H9 (cell line): ENCODE data around the gene SART1. TPM values are rescaled to one million over a fixed set of nuclear protein-coding genes. Genes with fewer than 3 reads are reported as not detected.

Source experiments
- DNase-seq: peaks from one replicate; pipeline ENCODE4 v3.0.0-alpha.2; 2017
- H2AFZ ChIP-seq: one replicate; pipeline ENCODE4 v1.6.1; 2013; ENCODE audit warnings: mild to moderate bottlenecking, low read length, control low read depth, moderate library complexity
- H2AK5ac ChIP-seq: 2 replicates; pipeline ENCODE4 v1.6.1; 2013; ENCODE audit warnings: low read length, control low read depth, mixed read lengths; ENCODE audit not compliant: insufficient read length
- H2BK120ac ChIP-seq: one replicate; pipeline ENCODE4 v1.6.1; 2013; ENCODE audit warnings: low read depth, mild to moderate bottlenecking, low read length, control low read depth, inconsistent platforms; ENCODE audit not compliant: poor library complexity, severe bottlenecking
- H2BK12ac ChIP-seq: 2 replicates; pipeline ENCODE4 v1.6.1; 2013; ENCODE audit warnings: low read length, control low read depth, mixed read lengths, low read depth; ENCODE audit not compliant: insufficient read length
- H2BK15ac ChIP-seq: 2 replicates; pipeline ENCODE4 v1.6.1; 2013; ENCODE audit warnings: low read depth, low read length, control low read depth
- H2BK20ac ChIP-seq: one replicate; pipeline ENCODE4 v1.6.1; 2013; ENCODE audit warnings: low read depth, mild to moderate bottlenecking, low read length, control low read depth, inconsistent platforms; ENCODE audit not compliant: poor library complexity, severe bottlenecking
- H2BK5ac ChIP-seq: 2 replicates; pipeline ENCODE4 v1.6.1; 2013; ENCODE audit warnings: low read length, control low read depth, mixed read lengths; ENCODE audit not compliant: insufficient read length
- H3K14ac ChIP-seq: 2 replicates; pipeline ENCODE4 v1.6.1; 2013; ENCODE audit warnings: low read length, control low read depth; ENCODE audit not compliant: insufficient read depth
- H3K18ac ChIP-seq: 2 replicates; pipeline ENCODE4 v1.6.1; 2013; ENCODE audit warnings: low read depth, mild to moderate bottlenecking, mixed read lengths, low read length, control low read depth; ENCODE audit not compliant: insufficient read length
- H3K23ac ChIP-seq: 2 replicates; pipeline ENCODE4 v1.6.1; 2013; ENCODE audit warnings: low read length, control low read depth, mixed read lengths, low read depth; ENCODE audit not compliant: insufficient read length
- H3K23me2 ChIP-seq: 2 replicates; pipeline ENCODE4 v1.6.1; 2013; ENCODE audit warnings: low read depth, mild to moderate bottlenecking, mixed read lengths, low read length, control low read depth; ENCODE audit not compliant: insufficient read length, poor library complexity, severe bottlenecking
- H3K27ac ChIP-seq: 2 replicates; pipeline ENCODE4 v1.5.1; 2013; ENCODE audit warnings: low read length, control low read depth, mixed read lengths, low read depth; ENCODE audit not compliant: insufficient read length
- H3K27me3 ChIP-seq: 2 replicates; pipeline ENCODE4 v1.6.1; 2013; ENCODE audit warnings: low read length, control low read depth, inconsistent platforms; ENCODE audit not compliant: insufficient read depth
- H3K4ac ChIP-seq: 2 replicates; pipeline ENCODE4 v1.6.1; 2013; ENCODE audit warnings: low read depth, mild to moderate bottlenecking, control low read depth, inconsistent platforms, low read length, moderate library complexity
- H3K4me1 ChIP-seq: 2 replicates; pipeline ENCODE4 v1.6.1; 2013; ENCODE audit warnings: low read length, control low read depth, inconsistent platforms; ENCODE audit not compliant: insufficient read depth
- H3K4me2 ChIP-seq: 2 replicates; pipeline ENCODE4 v1.6.1; 2013; ENCODE audit warnings: low read length, control low read depth, mixed read lengths; ENCODE audit not compliant: insufficient read length, insufficient read depth
- H3K56ac ChIP-seq: 2 replicates; pipeline ENCODE4 v1.6.1; 2013; ENCODE audit warnings: low read depth, mild to moderate bottlenecking, mixed read lengths, low read length, control low read depth; ENCODE audit not compliant: insufficient read length
- H3K79me1 ChIP-seq: 2 replicates; pipeline ENCODE4 v1.6.1; 2013; ENCODE audit warnings: low read depth, mild to moderate bottlenecking, moderate library complexity, low read length, control low read depth, inconsistent platforms; ENCODE audit not compliant: insufficient read depth, poor library complexity, severe bottlenecking
- H3K79me2 ChIP-seq: 2 replicates; pipeline ENCODE4 v1.6.1; 2013; ENCODE audit warnings: low read length, control low read depth, inconsistent platforms; ENCODE audit not compliant: insufficient read depth
- H3K9ac ChIP-seq: 2 replicates; pipeline ENCODE4 v1.6.1; 2013; ENCODE audit warnings: low read length, control low read depth, mixed read lengths; ENCODE audit not compliant: insufficient read length; ENCODE audit errors: extremely low read depth
- H3K9me3 ChIP-seq: one replicate; pipeline ENCODE4 v1.6.1; 2013; ENCODE audit warnings: low read depth, low read length, inconsistent platforms; ENCODE audit not compliant: control insufficient read depth
- H3T11ph ChIP-seq: one replicate; pipeline ENCODE4 v1.6.1; 2013; ENCODE audit warnings: mild to moderate bottlenecking, low read length, control low read depth, inconsistent platforms
- H4K20me1 ChIP-seq: one replicate; pipeline ENCODE4 v1.6.1; 2013; ENCODE audit not compliant: control insufficient read depth, insufficient read length, insufficient read depth
- H4K5ac ChIP-seq: 2 replicates; pipeline ENCODE4 v1.6.1; 2013; ENCODE audit warnings: low read depth, mild to moderate bottlenecking, mixed read lengths, low read length, control low read depth; ENCODE audit not compliant: insufficient read length
- H4K8ac ChIP-seq: replicated peaks from 2 replicates; pipeline ENCODE4 v1.6.1; 2013; ENCODE audit warnings: low read length, control low read depth, mixed read lengths, low read depth; ENCODE audit not compliant: insufficient read length
- H4K91ac ChIP-seq: 2 replicates; pipeline ENCODE4 v1.6.1; 2013; ENCODE audit warnings: low read depth, mild to moderate bottlenecking, moderate library complexity, mixed read lengths, low read length, control low read depth; ENCODE audit not compliant: insufficient read length
- H3K27ac Mint-ChIP-seq, 3 experiments: 2 replicates in 2 of 3; 3 replicates in 1 of 3; pipeline ENCODE4 v1.8.0; 2020 to 2021; ENCODE audit warnings: mixed read lengths in 3 of 3, mild to moderate bottlenecking in 1 of 3, moderate library complexity in 1 of 3
- H3K27me3 Mint-ChIP-seq: 2 replicates; pipeline ENCODE4 v1.8.0; 2021; ENCODE audit warnings: low read depth, mild to moderate bottlenecking, moderate library complexity, mixed read lengths
- H3K36me3 Mint-ChIP-seq, 3 experiments: 2 replicates in 2 of 3; 3 replicates in 1 of 3; pipeline ENCODE4 v1.8.0; 2020 to 2021; ENCODE audit warnings: low read depth in 3 of 3, mixed read lengths in 3 of 3; ENCODE audit not compliant: insufficient read depth in 1 of 3
- H3K4me1 Mint-ChIP-seq, 2 experiments: 2 replicates each; pipeline ENCODE4 v1.8.0; 2020; ENCODE audit warnings: mixed read lengths in 2 of 2
- H3K4me3 Mint-ChIP-seq, 2 experiments: 2 replicates in 1 of 2; 3 replicates in 1 of 2; pipeline ENCODE4 v1.8.0; 2020 to 2021; ENCODE audit warnings: mild to moderate bottlenecking in 2 of 2, mixed read lengths in 2 of 2, moderate library complexity in 1 of 2
- H3K9me3 Mint-ChIP-seq, 2 experiments: 2 replicates in 1 of 2; 3 replicates in 1 of 2; pipeline ENCODE4 v1.8.0; 2020; ENCODE audit warnings: mild to moderate bottlenecking in 2 of 2, mixed read lengths in 2 of 2, moderate library complexity in 1 of 2
- WGBS: extraction: QIAGEN DNeasy Blood & Tissue Kit; methylation state at CpG from one replicate; pipeline ENCODE4 v1.1.7; 2013; ENCODE audit warnings: missing lambda C conversion rate, low lambda C conversion rate, mixed read lengths; ENCODE audit not compliant: insufficient read length; ENCODE audit errors: extremely low coverage; 5-methylcytosine and 5-hydroxymethylcytosine counted together
- total RNA-seq: library from RNA; stranded (reverse); gene quantifications from 2 replicates; pipeline ENCODE4 v1.2.1, GENCODE V29; 2021
- TF ChIP-seq, protein P1 (sequence below): fragments of 200-600 bp; sonication (generic); conservative IDR thresholded peaks from 3 replicates; pipeline ENCODE4 v1.8.0; 2021; ENCODE audit warnings: antibody characterized with exemption, mild to moderate bottlenecking

The SART1 gene
- total RNA-seq, 1 experiment from 2014 or later = 52.0 TPM

DNA sequence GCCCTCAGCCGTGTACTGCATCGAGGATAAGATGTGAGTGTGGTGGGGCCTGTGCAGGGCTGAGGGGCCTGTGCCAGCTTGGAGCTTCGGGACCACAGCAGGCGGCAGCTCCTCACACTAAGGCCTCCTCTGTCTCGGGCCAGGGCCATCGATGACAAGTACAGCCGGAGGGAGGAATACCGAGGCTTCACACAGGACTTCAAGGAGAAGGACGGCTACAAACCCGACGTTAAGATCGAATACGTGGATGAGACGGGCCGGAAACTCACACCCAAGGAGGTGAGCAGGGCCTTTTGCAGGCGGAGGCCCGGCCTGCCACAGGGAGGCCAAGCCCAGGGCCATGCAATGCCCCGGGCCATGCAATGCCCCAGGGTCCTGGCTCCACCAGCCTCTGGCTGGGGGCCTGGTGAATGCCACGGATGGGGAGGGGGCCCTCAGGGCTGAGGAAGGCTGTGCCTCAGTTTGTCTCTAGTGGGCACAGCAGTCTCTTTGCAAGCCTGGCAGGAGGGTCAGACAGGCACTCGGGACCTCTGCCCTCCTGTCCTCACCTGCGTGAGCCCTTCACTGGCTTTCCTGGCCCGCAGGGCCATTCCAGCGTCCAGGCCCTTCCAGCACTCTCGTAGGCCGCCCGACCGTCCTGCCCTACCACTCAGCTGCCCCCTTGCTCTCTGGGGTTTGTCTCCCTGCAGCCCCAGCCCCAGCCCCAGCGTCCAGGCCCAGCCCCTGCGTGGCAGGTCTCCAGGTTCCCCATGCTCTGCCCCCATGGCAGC, 16.3 kb downstream of the SART1 start:
- no peaks in the 10 kb centered on the region for H3K23me2 ChIP-seq
- H2BK120ac ChIP-seq = no peak overlapping the region
- no peaks in the 10 kb centered on the region for H3K9me3 ChIP-seq
- no peaks in the 10 kb centered on the region for H3K79me1 ChIP-seq
- no peak for DNase-seq
- H3K79me2 ChIP-seq = no peaks in the 10 kb centered on the region
- no peak overlapping the region for H3K4me2 ChIP-seq
- TF ChIP-seq, protein P1, sequence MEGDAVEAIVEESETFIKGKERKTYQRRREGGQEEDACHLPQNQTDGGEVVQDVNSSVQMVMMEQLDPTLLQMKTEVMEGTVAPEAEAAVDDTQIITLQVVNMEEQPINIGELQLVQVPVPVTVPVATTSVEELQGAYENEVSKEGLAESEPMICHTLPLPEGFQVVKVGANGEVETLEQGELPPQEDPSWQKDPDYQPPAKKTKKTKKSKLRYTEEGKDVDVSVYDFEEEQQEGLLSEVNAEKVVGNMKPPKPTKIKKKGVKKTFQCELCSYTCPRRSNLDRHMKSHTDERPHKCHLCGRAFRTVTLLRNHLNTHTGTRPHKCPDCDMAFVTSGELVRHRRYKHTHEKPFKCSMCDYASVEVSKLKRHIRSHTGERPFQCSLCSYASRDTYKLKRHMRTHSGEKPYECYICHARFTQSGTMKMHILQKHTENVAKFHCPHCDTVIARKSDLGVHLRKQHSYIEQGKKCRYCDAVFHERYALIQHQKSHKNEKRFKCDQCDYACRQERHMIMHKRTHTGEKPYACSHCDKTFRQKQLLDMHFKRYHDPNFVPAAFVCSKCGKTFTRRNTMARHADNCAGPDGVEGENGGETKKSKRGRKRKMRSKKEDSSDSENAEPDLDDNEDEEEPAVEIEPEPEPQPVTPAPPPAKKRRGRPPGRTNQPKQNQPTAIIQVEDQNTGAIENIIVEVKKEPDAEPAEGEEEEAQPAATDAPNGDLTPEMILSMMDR = no peak
- Mint-ChIP-seq H3K9me3 (no peaks in the 10 kb centered on the region), H3K4me3 (no peak overlapping the region; a peak in 1 of 5 replicates), H3K27ac (no peak overlapping the region; a peak in 1 of 7 replicates), H3K4me1 (no peaks in the 10 kb centered on the region), H3K27me3 (no peaks in the 10 kb centered on the region; the same call in 1 of the 2 replicates), H3K36me3 (peaks cover 24 to 50% (median 48%) of the 10 kb centered on the region in 3 experiments; a peak in 6 of 7 replicates)
- no peak overlapping the region for H2BK15ac ChIP-seq
- H3K23ac ChIP-seq = no peak overlapping the region
- no peak overlapping the region for H2AK5ac ChIP-seq
- H2BK5ac ChIP-seq = no peak overlapping the region
- H3K14ac ChIP-seq = no peak overlapping the region
- no peak overlapping the region for H3K4ac ChIP-seq
- H3K27me3 ChIP-seq = no peaks in the 10 kb centered on the region
- H2AFZ ChIP-seq = no peak overlapping the region
- no peak overlapping the region for H3K9ac ChIP-seq
- no peaks in the 10 kb centered on the region for H4K20me1 ChIP-seq
- no peak overlapping the region for H3T11ph ChIP-seq
- no peak overlapping the region for H2BK20ac ChIP-seq
- H4K5ac ChIP-seq = no peak overlapping the region
- WGBS = no CpG with 5 or more reads among the region's 29 CpGs
- no peak overlapping the region for H2BK12ac ChIP-seq
- no peaks in the 10 kb centered on the region for H3K4me1 ChIP-seq
- H3K56ac ChIP-seq = no peak overlapping the region
- H4K91ac ChIP-seq = no peak overlapping the region
- no peak overlapping the region for H3K18ac ChIP-seq
- H3K27ac ChIP-seq = no peak overlapping the region
- no peak overlapping the region for H4K8ac ChIP-seq
